SIG-M5 treated with dmso at 0.1 percent for 504 hours (cell line): ENCODE data around the gene RFTN1.

ENCODE experiments used
- DNase-seq: peaks from one replicate; lab custom pipeline; 2025; ENCODE audit not compliant: unreplicated experiment; lab: John Stamatoyannopoulos, UW

RFTN1 gene

DNA sequence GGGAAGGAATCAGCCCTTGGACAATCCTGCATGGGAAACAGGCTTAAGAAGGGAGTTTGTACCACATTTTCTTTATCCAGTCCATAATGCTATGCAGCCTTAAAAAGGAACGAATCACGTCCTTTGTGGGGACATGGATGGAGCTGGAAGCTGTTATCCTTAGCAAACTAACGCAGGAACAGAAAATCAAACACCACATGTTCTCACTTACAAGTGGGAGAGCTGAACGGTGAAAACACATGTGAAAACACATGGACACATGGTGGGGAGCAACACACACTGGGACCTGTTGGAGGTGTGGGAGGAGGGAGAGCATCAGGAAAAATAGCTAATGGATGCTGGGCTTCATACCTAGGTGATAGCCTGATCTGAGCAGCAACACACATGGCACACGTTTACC, 178.2 kb downstream of the RFTN1 start:
- DNase-seq: no peak

GRCh38 chr3:16334909-16335308, 178.6 kb downstream of the RFTN1 start:
- no peak for DNase-seq

DNA sequence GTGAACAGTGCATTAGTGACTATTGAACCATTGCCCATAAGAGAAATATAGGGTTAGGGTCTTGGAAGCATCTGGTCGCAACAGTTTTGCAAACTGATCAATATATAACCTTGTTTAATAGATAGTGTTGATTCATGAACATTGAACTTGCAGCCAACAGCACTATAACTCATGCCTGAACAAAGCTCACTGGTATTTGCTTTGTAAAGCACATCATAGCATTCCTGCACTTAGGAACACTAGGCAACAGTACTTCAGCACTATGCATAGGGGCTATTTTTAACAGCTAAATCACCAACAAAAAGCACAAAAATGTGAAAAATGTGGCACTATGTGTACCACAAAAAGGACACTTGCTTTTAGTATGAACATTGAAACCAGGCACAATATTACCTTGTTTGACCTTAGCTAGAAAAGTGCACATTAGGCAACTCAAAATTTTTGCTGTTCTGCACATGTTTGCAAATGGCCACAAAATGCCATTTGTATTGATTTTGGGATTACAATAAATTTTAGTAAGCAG, 180.5 kb downstream of the RFTN1 start:
- no peak for DNase-seq

DNA sequence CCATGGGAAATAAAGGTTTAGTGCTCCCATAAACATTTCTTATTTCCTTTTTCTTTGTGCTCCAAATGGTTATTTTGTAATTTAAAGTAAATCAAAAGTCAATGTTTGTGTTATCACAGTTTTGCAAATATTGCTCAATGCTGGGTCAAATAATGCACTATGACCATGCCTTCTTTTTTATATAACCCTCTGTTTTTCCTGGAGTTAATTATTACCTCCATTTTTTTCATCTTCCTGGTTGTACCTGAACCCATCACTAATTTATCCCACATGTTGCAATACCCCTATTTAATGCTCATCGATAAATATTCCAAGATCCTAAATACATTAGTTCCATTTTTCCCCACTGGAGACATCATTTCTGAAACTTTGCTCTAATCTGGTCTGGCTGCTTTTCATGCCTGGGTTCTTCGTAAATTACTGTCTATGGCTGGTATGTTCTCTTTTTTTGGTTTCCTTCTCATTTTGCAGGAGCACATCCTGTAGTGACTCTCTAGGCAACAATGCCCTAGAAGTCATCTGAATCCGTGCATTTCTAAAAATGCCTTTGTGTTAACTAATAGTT, 182.1 kb downstream of the RFTN1 start:
- DNase-seq: no peak

DNA sequence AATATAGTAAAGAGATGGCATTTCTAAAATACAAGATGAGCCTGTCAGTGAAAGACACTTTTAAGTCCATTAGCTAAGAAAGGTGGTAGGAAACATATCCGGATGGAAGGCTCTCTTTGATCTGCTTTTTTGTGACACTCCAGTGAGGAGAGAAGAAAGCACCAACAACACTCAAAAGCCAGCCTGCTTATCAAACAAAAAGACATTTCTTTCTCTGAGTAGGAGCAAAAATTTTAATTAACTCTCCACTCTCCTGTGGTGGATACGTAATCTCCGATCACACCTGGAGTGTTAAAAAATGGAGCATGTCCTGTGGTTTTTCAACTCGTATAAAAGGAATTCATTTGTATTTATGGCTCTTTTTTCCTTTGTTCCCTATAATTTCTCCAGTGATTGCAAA, 183.1 kb downstream of the RFTN1 start:
- DNase-seq: no peak

DNA sequence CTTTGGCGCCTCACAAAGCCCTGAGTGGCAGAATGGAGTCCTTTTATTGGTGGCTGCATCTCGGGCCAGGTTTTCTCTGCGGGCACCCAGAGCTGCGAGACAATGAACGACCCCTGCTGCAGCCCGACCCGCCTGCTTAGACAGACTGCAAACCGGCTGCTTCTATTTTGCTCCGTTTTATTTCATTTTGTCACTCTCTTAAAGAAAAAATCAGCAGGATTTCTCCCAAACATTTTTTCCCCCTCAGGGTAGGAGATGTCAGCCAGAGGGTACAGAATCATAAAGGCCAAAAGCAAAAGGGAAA, 183.7 kb downstream of the RFTN1 start:
- DNase-seq: no peak

DNA sequence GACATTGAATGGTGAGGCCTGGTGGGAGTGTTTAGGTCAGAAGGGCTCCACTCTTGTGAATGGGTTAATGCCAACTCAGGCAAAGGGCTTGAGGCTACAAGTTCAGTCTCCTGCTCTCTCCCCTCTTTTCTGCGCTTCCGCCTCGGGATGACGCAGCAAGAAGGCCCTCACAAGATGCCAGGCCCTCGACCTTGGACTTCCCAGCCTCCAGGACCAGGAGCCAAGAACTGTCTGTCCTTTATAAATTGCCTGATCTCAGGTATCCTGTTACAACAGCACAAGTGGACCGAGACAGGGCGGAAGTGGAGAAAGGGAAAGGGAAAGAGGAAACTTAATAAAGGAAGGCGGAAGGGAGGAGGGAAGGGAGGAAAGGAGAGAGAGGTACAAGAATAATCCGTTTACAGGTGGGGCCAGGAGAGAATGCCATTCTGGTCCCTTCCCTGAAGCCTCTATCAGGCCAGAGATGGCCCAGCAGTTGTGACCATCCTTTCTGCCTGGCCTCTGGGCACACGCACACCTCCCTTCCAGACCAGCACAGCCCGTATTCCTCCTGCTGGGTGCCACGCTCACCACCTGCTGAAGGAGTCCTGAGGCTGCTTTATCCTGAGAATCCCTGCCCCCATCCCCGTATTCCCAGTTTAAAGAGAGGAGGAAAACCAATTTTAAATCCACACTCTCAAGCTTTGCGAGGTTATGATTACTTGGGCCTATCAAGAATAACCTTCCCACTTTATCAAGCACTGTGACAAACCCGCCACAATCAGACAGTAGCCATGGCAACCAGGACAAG, 184.3 kb downstream of the RFTN1 start:
- no peak for DNase-seq

DNA sequence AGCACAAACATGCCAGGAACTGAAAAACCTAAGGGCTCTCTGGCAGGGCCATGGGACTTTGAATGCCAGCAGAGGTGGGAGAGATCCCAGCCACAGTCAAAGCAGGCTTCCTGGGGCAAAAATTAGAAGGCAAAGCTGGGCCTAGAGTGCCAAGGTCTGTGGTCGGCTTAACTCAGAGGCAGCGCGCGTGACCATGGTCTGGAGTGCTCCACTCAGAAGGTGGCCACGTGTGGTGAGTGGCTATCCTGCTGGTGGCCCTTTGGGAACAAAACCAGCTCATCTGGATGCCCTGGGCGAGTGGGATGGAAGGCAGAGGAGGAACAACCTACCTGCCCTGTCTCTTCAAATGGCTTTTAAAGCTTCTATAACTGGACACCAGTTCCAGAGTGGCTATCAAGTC, 185.4 kb downstream of the RFTN1 start:
- DNase-seq: no peak

DNA sequence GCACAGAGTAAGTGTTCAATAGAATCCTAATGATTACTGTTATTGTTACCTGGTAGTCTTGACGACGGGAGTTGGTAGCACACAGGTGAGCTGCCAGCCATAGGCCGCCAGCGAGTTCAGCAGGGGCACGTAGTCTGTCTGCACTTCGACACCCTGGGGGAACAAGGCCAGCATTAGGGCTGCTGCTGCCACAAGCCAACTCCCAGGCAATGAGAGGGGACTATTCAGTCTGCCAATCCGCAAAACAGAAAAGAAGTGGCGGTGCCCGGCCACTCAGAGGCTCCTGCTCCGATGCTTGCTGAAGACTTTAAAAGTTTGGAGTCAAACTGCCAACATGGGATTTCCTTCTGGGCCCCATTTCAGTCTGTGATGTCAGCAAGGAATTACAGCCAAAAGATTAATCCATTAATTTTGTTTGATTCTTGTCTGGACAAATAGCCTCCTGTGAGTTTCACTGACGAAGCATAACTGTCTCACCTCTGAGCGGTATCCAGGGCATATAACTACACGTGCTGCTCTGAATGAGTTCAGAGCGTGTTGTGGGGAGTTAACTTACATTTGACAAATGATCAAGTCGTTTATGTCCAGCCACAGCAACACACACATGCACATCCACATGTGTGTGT, 186.7 kb downstream of the RFTN1 start:
- DNase-seq: no peak

DNA sequence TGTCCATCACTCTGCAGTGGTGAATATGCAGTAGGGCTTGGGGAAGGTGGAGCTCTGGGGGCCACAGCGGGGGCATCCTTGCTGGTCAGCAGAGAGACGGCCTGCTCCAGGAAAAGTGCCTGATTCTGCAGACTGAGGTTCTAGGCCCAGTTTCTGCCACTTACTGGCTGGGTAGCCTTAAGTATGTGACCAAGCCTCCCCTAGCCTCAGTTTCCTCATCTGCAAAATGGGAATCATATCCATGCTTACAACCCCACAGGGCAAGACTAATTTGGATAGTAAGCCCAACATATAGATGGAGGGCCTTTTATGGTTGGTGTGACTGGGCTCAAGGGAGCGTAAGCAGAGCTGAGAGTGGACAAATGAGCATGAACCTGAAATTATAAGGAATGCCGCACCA, 187.6 kb downstream of the RFTN1 start:
- no peak for DNase-seq

- DNase-seq: no peak
Observed at GRCh38 chr3:16323737-16324136, 189.8 kb downstream of the RFTN1 start.

DNA sequence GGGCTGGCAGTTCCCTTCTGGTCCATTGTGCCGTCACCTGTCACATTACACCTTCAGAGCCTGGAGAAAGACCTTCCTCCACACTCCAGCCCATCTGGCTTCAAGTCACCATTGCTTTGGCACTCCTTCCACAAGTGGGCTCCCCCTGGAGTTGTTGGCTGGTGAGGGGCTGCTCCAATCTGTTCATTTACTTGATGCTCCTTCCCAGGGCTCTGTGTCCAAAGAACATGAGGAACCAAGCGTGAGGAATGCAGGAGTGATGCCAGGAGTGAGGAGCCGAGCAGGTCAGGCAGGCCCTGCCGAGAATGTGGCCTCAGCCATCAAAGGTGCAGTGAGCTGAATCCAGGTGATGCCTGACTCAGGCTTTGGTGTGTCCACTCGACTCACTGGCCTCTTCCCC, 191.3 kb downstream of the RFTN1 start:
- DNase-seq: no peak

DNA sequence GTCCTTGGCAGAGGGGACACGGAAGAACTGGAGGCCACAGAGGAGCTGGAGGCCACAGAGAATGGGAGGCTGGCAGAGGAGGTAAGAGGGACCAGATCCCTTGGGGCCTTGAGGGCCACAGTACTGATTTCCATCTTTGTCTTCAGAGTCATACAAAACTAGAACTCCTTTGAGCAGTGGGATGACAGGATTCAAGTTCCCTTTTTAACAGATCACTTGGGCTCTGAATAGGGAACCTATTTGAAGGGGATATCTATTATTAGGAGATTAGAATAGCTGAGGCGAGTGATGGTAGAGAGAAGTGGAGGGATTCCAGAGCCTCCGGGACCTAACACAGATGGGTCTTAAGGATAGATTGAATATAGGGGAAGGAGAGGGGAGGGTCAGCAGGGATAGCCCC, 192.8 kb downstream of the RFTN1 start:
- no peak for DNase-seq

DNA sequence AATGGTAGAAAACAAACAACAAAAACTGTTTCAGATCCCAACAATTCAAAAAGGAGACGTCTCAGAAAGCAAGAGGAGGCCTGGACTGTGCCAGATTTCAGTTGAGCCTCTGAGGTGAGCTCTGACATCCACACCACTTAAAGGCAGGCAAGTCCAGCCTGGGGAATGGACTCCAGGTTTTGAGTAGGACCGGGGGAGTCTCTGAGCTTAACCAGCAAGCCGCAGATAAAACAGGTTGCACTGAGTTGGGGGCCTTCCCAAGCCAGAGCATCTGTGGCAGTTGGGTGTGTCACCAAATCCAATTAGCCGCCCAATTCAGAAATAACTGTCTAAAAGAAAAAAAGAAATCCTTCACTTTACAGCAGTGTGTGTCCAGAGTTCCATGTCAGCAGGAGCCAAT, 193.8 kb downstream of the RFTN1 start:
- no peak for DNase-seq

DNA sequence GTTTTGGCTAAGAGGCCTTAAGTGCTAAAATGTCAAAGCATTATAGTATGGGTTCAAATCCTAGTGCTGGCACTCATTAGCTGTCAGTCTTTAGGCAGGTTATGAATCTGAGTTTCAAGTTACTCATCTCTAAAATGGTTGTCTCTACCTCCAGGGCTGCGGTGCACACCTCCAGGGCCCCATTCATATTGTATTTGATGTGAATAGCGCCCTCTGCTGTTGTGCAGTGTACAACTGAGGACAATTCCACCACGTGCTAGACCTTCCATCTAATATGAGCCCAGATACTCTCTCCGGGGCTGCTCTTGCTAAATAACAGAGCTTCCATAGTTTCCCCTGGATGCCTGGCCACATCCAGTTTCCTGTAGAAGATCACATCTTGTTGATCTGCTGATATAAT, 194.2 kb downstream of the RFTN1 start:
- peak; percentile 14 for DNase-seq

GRCh38 chr3:16318176-16318575, 195.3 kb downstream of the RFTN1 start:
- no peak for DNase-seq

GRCh38 chr3:16317561-16317945, 195.9 kb downstream of the RFTN1 start:
- DNase-seq: no peak

DNA sequence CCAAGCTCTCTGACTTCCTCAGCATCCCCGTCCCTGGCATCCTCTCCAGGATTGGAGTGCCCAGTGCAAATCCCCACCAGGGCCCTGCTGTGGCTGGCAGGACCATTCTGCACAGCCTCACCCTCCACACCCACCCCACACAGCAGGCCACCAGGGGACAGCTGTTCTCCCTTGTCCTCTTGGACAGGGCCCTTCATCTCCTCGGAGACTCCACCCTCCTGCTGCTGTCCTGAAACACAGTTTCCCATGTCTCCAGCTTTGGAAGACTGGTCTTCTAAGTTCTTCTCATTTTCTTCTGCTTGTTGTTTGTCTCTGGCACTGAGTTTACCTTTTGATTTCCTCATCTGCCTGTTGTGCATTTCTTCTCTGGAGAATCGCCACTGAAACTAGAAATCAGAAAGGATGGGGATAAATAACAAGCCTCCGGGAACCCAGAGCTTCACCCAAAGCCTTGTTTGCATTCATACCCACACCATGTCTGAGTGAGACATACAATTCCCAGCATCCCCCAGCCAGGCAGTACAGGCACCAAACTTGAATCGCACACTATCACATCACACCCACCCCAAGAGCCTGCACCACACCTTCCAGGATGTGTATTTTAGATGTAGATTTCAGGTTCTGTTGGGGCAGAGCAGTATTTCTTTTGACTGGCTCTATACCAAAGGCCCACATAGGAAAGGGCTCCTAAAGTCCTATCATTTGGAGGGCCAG, 196.5 kb downstream of the RFTN1 start:
- no peak for DNase-seq

DNA sequence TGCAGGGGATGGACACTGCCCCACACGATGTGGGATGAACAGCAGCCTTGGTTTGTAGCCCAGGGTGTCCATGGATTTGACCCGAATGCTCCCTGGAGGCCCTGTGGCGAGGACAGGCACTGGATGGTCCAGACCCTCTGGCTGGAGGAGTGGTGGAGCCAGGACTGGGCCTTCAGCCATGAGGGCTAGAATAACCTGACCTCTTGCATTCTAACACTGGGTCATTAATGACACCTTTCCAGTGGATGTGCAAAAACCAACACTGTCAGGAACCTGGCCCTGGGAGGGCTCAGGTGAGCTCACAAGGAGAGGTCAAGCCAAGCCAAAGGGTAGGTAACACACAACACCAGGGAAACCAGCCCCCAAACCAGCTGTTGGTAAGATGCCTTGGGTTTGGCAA, 197.1 kb downstream of the RFTN1 start:
- DNase-seq: no peak

GRCh38 chr3:16315623-16316022, 197.9 kb downstream of the RFTN1 start:
- DNase-seq: no peak

- no peak for DNase-seq
Observed at GRCh38 chr3:16313886-16314645, 199.4 kb downstream of the RFTN1 start.
